ENCODE measurements around the gene DECR2.

GRCh38 chr16:356741-357140 lies 44.9 kb upstream of the DECR2 start:
- no peak for TF ChIP-seq CTCF (IDR thresholded peaks at IDR 0.05)
- no peak for TF ChIP-seq POLR2A (IDR thresholded peaks at IDR 0.05)

Data from uterus (tissue), 2 donors.